IPS-18a (cell line): ENCODE results near the gene FIG4.

Source experiments
- H3K27ac ChIP-seq: one replicate; pipeline ENCODE4 v1.5.1; 2013; ENCODE audit warnings: low read length
- H3K27me3 ChIP-seq: one replicate; pipeline ENCODE4 v1.6.1; 2013; ENCODE audit warnings: mild to moderate bottlenecking, low read length; ENCODE audit not compliant: control insufficient read depth, insufficient read depth
- H3K36me3 ChIP-seq: one replicate; pipeline ENCODE4 v1.6.1; 2013; ENCODE audit warnings: low read depth, low read length; ENCODE audit not compliant: control insufficient read depth
- H3K4me1 ChIP-seq: one replicate; pipeline ENCODE4 v1.6.1; 2013; ENCODE audit warnings: low read depth, low read length; ENCODE audit not compliant: control insufficient read depth
- H3K4me3 ChIP-seq: one replicate; pipeline ENCODE4 v1.5.1; 2013; ENCODE audit warnings: low read length
- H3K9ac ChIP-seq: one replicate; pipeline ENCODE4 v1.6.1; 2013; ENCODE audit warnings: mild to moderate bottlenecking, low read length, moderate library complexity
- H3K9me3 ChIP-seq: one replicate; pipeline ENCODE4 v1.6.1; 2013; ENCODE audit warnings: low read depth, low read length; ENCODE audit not compliant: control insufficient read depth

FIG4 gene

DNA sequence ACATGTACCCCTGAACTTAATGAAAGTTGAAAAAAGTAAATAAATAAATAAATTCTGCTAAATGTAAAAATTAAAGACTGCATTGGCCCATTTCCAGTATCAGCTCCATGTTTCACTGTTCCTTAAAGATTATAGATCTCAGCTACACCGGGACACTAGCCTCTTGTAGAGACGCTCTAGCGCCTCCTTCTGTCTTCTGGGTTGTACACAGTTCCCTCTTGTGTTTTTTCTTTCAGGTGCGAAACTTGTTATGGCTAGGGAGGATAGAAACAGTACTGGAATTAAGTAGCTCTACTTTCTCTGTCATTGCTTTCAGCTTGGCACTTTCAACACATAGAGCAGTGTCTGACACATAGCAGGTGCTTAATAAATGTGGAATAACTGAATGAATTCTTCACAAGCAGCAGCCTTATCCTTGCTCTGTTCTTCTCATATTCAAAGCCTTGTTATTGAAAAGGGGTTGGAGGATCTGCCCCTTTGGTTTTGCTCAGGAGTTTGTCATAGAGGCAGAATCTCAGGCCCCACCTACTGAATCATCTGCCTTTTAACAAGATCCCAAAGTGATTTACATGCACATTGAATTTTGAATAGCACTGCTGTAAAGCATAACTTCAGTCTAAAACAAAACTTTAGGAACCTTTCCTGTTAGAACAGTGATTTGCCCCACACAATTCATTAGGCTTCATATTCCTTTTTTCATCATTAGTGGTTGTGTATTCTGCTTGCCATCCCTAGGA is 92.3 kb downstream of the FIG4 start:
- no peaks in the 10 kb centered on the region for H3K9me3 ChIP-seq
- H3K27me3 ChIP-seq: no peaks in the 10 kb centered on the region
- no peak overlapping the region for H3K27ac ChIP-seq
- H3K4me3 ChIP-seq: no peak overlapping the region
- peaks cover 3% of the 10 kb centered on the region for H3K4me1 ChIP-seq
- H3K9ac ChIP-seq: no peak overlapping the region
- H3K36me3 ChIP-seq: peaks cover 3% of the 10 kb centered on the region

DNA sequence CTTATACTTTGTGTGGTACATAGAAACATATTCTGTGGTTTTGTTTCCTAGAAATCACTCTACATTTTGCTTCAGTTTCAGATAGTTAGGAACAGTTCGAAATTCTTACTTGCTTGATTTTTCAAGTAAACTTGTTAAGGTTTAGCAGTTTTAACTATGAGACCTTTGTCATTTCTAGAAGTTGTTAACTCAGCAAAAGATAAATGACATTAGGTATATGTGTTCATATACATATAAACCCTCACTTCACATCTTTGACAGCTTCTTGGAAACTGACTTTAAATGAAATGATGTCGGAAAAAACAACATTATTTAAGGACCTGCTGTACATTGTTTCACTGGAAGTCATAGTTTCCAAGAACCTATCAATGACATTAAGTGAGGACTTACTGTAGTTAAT is 96.2 kb downstream of the FIG4 start:
- Histone ChIP-seq H3K9ac (no peak overlapping the region), H3K27me3 (no peaks in the 10 kb centered on the region), H3K36me3 (peaks cover 3% of the 10 kb centered on the region), H3K9me3 (no peaks in the 10 kb centered on the region), H3K4me3 (no peak overlapping the region), H3K27ac (no peak overlapping the region), H3K4me1 (peaks cover 13% of the 10 kb centered on the region)

DNA sequence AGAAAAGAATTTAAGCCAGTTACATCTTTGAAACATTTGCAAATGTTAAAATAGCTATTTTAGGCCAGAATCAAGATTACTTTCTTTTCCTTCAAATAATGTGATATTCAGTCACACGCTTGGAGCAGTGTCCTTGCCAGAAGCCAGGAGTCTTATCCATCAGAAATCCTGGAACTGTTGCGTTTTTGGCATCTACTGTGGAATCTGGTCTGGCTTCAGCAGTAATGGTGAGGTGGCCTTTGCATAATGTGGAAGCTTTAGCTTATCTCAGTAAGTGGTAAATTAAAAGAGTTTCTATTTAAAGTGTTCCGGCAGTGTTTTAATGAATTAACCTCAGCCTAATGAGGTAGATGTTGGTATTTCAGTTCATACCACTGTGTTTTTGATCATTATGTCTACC is 97.6 kb downstream of the FIG4 start:
- no peaks in the 10 kb centered on the region for H3K9me3 ChIP-seq
- H3K9ac ChIP-seq: no peak overlapping the region
- H3K36me3 ChIP-seq: peaks cover 3% of the 10 kb centered on the region
- no peak overlapping the region for H3K4me3 ChIP-seq
- peaks cover 14% of the 10 kb centered on the region for H3K4me1 ChIP-seq
- H3K27me3 ChIP-seq: no peaks in the 10 kb centered on the region
- no peak overlapping the region for H3K27ac ChIP-seq

DNA sequence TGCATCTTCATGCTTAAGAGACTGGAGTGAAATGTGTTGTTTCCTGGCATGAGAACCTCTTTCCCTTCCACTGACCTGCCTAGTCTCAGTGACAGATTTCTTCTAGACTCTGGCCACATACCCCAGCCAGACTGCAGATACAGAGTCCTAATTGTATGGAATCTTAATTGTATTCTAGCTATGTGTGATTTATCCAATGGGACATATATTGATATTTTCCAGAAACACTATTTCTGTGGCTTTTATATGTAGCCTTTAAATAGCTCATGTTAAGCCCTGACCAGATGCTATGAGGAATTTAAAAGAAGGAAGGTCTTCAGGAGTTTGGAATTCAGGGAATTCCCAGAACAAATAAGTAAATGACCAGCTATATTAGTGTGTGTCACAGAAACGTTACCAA is 99.0 kb downstream of the FIG4 start:
- H3K9ac ChIP-seq: no peak overlapping the region
- H3K36me3 ChIP-seq: peaks cover 3% of the 10 kb centered on the region
- H3K4me1 ChIP-seq: peaks cover 14% of the 10 kb centered on the region
- no peak overlapping the region for H3K27ac ChIP-seq
- no peaks in the 10 kb centered on the region for H3K9me3 ChIP-seq
- H3K27me3 ChIP-seq: no peaks in the 10 kb centered on the region
- no peak overlapping the region for H3K4me3 ChIP-seq

DNA sequence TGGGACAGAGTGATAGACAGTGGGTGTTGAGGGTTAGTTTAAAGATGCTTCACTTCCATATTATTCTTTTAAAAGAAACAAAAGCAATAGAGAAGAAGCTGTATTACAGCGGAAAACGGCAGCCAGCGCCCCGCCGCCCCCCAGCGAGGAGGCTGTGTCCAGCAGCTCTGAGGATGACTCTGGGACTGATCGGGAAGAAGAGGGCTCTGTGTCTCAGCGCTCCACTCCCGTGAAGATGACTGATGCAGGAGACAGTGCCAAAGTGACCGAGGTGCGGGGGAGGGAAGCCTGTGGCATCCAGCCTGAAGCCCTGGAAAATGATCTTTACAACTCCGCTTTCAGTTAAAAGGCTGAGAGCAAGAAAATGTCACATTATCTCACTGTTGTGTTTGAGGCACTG is 100.2 kb downstream of the FIG4 start:
- Histone ChIP-seq H3K27me3 (no peaks in the 10 kb centered on the region), H3K4me3 (no peak overlapping the region), H3K27ac (no peak overlapping the region), H3K9me3 (no peaks in the 10 kb centered on the region), H3K9ac (no peak overlapping the region), H3K36me3 (peaks cover 3% of the 10 kb centered on the region), H3K4me1 (peaks cover 14% of the 10 kb centered on the region)

DNA sequence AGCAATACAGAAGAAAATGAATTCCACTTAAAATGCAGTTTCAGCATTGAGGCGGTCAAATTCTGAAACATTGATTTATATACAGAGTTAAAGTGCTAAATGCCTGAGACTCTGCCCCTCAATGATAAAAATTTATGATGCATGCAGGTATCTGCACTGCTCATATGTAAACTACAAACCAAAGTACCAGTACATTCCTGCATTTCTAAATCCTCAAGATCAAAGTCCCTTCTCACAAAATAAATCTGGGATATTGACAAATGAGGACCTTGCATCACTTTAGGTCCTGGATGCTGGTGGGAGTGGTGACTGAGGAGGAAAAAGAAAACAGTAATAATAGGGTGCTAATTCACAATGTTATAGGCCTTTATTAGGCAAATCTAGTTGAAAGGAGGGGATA is 101.9 kb downstream of the FIG4 start:
- Histone ChIP-seq H3K9me3 (no peaks in the 10 kb centered on the region), H3K4me1 (peaks cover 14% of the 10 kb centered on the region), H3K4me3 (no peak overlapping the region), H3K27ac (no peak overlapping the region), H3K36me3 (no peaks in the 10 kb centered on the region), H3K27me3 (no peaks in the 10 kb centered on the region), H3K9ac (no peak overlapping the region)

DNA sequence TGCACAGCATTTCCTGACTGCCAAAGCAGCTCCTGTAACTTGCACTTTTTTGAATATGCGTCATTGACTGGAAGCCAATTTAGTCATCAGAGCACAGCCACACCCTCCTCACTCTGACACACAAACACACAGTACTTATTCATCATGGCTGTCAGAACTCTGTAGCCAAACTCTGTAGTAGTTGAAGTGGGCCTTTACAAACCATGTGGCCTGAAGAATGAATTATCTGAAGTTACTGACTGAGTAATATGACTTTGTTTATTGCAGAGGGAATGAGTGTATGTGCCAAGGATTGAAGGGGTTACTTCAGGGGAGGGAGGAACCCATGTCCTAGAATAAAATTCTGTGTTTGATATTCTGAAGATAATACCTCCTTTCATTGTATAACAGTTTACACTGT is 102.7 kb downstream of the FIG4 start:
- no peaks in the 10 kb centered on the region for H3K9me3 ChIP-seq
- H3K4me1 ChIP-seq: peaks cover 14% of the 10 kb centered on the region
- H3K9ac ChIP-seq: no peak overlapping the region
- H3K27ac ChIP-seq: no peak overlapping the region
- H3K36me3 ChIP-seq: no peaks in the 10 kb centered on the region
- H3K4me3 ChIP-seq: no peak overlapping the region
- no peaks in the 10 kb centered on the region for H3K27me3 ChIP-seq

DNA sequence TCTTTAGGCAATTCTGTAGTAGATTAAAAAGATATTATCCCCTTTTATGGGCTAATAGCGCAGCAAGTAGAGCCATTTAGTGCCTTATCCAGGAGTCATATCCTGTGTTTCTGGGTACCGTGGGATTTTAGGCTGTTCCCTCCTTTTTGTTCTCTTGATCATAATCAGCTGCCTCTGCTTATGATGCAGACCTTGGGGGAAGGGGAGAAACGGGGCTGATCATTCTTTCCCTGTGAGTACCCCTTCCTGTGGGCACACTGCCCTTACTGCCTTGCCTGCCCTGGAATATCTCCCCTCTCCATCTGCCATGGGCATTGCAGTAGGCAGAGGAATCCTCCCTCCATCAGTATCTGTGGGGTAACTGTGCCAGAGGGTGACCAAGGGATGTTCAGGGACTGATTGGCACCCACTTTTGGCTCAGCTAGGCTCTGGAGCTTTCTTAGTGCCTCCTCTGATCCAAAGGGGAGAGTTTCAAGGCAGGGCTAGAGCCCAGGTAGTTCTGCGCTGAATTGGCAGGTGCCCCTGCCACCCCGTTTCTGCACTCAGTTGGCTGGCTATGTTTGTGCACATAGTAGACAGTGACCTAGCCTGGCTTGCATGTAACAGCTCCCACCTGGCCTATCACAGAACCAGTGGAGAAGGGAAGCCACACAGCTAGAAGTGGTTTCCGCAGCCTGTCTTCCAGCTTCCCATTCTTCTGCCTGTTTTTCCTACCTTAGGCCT is 103.3 kb downstream of the FIG4 start:
- H3K4me3 ChIP-seq: no peak overlapping the region
- H3K27me3 ChIP-seq: no peaks in the 10 kb centered on the region
- H3K9ac ChIP-seq: no peak overlapping the region
- no peaks in the 10 kb centered on the region for H3K36me3 ChIP-seq
- no peaks in the 10 kb centered on the region for H3K9me3 ChIP-seq
- H3K4me1 ChIP-seq: peaks cover 14% of the 10 kb centered on the region
- no peak overlapping the region for H3K27ac ChIP-seq

DNA sequence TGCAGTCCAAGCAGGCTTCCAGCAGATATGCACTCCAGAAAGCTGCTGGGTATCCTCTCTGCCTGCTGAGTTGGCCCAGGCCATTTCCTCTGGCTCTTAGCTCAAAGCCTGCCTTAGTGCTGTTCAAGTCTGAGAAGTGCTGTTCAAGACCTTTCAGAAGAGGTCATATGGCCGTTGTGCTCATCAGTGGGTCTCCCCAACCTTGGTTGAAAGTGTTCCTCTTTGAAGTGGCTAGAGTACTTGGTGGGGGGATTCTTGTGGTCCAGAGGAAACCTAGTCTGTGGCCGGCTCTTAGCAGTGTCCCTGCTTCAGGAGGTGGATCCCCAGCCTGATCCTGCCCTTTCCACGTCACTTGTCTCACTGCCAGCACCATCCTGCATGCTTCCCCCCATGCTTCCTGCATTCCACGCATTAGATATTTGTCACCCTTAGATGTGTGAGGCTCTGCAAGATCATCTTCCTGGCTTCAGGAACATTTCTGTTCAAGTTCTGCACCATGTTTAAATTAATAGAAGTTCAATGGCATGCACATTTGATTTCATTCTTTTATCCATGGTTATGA is 105.0 kb downstream of the FIG4 start:
- Histone ChIP-seq H3K9ac (no peak overlapping the region), H3K4me3 (no peak overlapping the region), H3K27ac (no peak overlapping the region), H3K36me3 (no peaks in the 10 kb centered on the region), H3K4me1 (peaks cover 8% of the 10 kb centered on the region), H3K27me3 (no peaks in the 10 kb centered on the region), H3K9me3 (no peaks in the 10 kb centered on the region)

DNA sequence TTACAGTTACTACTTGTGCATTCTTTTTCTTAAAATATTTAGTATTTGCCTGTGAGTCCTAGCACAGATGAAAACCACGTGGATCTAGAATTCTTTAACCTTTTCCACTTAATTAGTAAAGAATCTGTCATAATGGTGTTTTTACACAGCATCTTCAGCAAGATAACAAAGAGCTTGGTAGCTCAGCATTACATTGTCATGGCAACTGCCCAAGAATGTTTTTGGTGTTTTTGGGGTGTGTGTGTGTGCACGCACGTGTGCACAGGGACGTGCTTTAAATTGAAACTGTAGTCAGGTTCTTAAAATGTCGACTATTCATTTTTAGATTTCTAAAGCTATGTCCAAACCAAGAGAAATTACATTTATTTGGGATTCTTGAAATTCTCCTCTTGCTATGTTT is 108.0 kb downstream of the FIG4 start:
- no peaks in the 10 kb centered on the region for H3K9me3 ChIP-seq
- H3K27ac ChIP-seq: no peak overlapping the region
- no peaks in the 10 kb centered on the region for H3K27me3 ChIP-seq
- H3K4me1 ChIP-seq: peaks cover 3% of the 10 kb centered on the region
- H3K9ac ChIP-seq: no peak overlapping the region
- H3K4me3 ChIP-seq: no peak overlapping the region
- no peaks in the 10 kb centered on the region for H3K36me3 ChIP-seq

DNA sequence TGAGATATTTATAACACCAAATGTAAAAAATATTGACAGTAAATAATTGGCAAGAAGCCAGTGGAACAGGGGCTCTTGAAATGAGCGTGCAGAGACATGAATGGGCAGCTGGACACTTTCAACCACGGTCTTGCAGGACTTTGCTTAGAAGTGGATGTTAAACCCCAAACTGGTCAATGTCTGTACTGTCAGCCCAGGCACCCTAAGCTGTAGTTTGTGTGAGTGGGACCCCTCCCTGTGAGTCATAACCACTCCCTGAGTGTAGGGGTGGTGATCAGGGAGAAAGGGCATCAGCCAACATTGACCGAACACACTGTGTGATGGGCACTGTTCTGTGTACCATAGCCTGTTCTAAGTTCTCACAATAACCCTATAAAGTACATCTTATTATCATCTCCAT is 108.6 kb downstream of the FIG4 start:
- H3K4me3 ChIP-seq: no peak overlapping the region
- no peaks in the 10 kb centered on the region for H3K36me3 ChIP-seq
- no peak overlapping the region for H3K9ac ChIP-seq
- H3K4me1 ChIP-seq: peaks cover 4% of the 10 kb centered on the region
- H3K9me3 ChIP-seq: no peaks in the 10 kb centered on the region
- no peaks in the 10 kb centered on the region for H3K27me3 ChIP-seq
- H3K27ac ChIP-seq: no peak overlapping the region

DNA sequence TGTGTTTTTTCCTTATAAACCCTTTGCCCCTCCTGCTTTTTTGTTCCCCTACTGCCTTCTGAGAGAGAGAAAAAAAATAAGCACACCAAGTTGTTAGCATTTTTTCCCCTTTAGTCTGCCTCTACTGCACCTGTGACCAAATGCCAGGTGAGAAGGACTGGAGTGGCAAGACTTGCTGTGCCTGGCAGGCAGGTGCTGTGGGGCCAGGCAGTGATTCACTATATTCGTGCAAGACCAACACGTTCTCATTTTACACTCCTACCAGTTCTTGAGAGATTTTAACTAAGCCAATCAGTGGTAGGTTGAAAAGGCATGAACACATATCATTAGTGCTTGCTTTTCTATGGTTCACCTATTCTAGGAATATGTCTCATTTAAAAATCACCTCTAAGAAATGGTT is 109.7 kb downstream of the FIG4 start:
- no peaks in the 10 kb centered on the region for H3K36me3 ChIP-seq

More for the DNA sequence above, 109.7 kb downstream of the FIG4 start:
- Histone ChIP-seq H3K9me3 (no peaks in the 10 kb centered on the region), H3K27ac (no peak overlapping the region), H3K4me3 (no peak overlapping the region), H3K27me3 (no peaks in the 10 kb centered on the region), H3K4me1 (peaks cover 13% of the 10 kb centered on the region), H3K9ac (no peak overlapping the region)
